SK-N-DZ (cell line): ENCODE data around the gene CCDC51.

ENCODE experiments used
- DNase-seq: peaks from one replicate; pipeline ENCODE4 v3.0.0-alpha.2; 2015; ENCODE audit warnings: low spot score

Gene CCDC51

GRCh38 chr3:48433472-48434118 is 6.3 kb downstream of the CCDC51 start:
- DNase-seq = no peak

- DNase-seq = no peak
Observed at GRCh38 chr3:48432411-48433371, 7.2 kb downstream of the CCDC51 start.

- no peak for DNase-seq
Observed at GRCh38 chr3:48431224-48432029, 8.5 kb downstream of the CCDC51 start.

- DNase-seq = no peak
Observed at GRCh38 chr3:48430708-48431101, 9.2 kb downstream of the CCDC51 start.

GRCh38 chr3:48429960-48430707 is 9.8 kb downstream of the CCDC51 start, which contains the start of gene PLXNB1:
Gene PLXNB1, minus strand, starts transcription at chr3:48430086. Its CDS starts 5,475 bp downstream, at chr3:48424611.
- peak; percentile 51 for DNase-seq

- peak; percentile 29 for DNase-seq
Observed at GRCh38 chr3:48429317-48429959, 10.5 kb downstream of the CCDC51 start.

GRCh38 chr3:48428572-48429316 is 11.2 kb downstream of the CCDC51 start:
- peak; percentile 40 for DNase-seq

GRCh38 chr3:48428088-48428571 is 11.8 kb downstream of the CCDC51 start:
- no peak for DNase-seq

- DNase-seq = no peak
Observed at GRCh38 chr3:48427630-48427962, 12.3 kb downstream of the CCDC51 start.

- no peak for DNase-seq
Observed at GRCh38 chr3:48426944-48427629, 12.8 kb downstream of the CCDC51 start.

- no peak for DNase-seq
Observed at GRCh38 chr3:48426401-48426909, 13.5 kb downstream of the CCDC51 start.

GRCh38 chr3:48425281-48425812 is 14.6 kb downstream of the CCDC51 start:
- DNase-seq = no peak

- no peak for DNase-seq
Observed at GRCh38 chr3:48423883-48424695, 15.8 kb downstream of the CCDC51 start.

- no peak for DNase-seq
Observed at GRCh38 chr3:48423241-48423882, 16.6 kb downstream of the CCDC51 start.

GRCh38 chr3:48422681-48423080 is 17.2 kb downstream of the CCDC51 start:
- DNase-seq = no peak

GRCh38 chr3:48422272-48422671 is 17.6 kb downstream of the CCDC51 start:
- no peak for DNase-seq

GRCh38 chr3:48420561-48420960 is 19.4 kb downstream of the CCDC51 start:
- no peak for DNase-seq
